GM18907 (cell line): ENCODE data around the gene EZH1.

Source experiments
- ATAC-seq: cut with Tn5 transposase; IDR thresholded peaks from one replicate; pipeline ENCODE4 v1.9.1; 2021; ENCODE audit warnings: mild to moderate bottlenecking, moderate library complexity; ENCODE audit not compliant: unreplicated experiment

EZH1 gene

DNA sequence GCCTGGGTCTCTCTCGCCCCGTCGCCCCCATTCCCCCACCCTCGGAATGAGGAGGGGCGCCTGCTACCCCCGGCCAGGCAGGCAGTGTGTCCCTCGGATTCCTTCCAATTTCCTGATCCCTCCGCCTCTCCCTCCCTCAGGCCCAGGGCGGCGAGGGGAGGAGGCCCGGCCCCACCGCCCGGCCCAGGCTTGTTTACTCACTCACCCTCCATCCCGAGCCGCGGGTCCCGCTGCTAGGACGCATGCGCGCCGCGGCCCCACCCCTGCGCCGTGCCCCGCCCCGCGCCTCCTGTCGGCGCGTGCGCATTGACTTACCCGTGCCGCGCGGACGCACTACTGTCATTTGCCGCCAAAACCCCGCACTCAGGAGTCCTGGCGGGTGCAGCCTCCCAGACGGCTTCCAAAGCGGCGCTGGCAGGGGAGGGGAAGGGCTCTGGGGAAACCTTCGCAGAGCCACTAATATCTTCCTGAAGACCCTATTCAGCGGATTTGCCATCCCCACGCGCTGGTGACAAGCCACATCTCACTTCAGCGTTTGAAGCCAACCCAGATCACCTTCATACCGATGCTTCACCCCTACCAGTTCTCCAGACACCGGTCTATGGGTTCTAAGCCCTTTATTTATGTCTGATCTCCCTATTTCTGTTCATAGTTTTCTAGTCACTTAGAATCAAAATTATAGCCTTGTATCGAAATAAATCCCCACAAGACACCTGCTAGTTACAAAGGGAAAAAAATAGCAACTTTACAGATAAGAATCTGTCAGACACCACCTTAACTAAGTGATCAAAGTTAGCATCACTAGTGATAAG, at the start of gene EZH1:
EZH1 (minus strand) TSS at position 235 of the 812 bp plus-strand sequence. CDS start 16,099 bp downstream, outside the sequence.
- ATAC-seq = peak; percentile 73

DNA sequence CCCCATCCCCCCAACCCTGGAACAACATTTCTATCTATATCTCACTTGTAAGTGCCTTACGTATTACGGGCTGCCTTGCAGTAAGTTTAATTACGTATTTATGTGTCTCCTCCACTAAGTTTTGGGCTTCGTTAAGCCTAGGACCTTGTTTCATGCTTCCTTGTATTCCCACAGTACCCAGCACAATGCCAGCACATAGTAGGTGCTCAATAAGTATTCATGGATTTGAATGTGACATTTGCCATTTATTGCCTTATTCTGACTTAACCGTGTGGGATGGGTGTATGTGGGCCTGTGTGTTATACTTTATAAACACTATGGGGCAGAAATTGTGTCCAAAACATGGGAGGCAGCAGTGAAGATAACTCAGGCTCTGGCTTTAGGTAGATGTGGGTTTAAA, 47.7 kb upstream of the EZH1 start:
- no peak for ATAC-seq

DNA sequence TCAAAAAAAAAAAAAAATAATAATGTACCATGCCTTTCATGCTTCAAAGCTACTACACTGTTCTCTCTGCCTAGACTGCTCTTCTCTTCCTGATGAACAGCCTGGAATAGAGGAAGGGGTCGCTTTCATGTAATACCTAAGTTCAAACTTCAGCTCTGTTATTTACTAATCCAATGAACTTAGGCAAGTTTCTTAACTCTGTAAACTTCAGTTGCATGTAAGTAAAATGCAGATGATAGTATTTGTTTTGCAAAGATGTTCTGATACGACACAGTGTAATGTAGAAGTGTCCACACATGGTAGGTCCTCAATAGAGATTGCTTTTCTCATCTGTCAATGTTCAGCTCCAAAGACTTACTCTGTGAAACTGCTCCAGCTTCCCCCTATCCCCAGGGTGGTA, 47.1 kb upstream of the EZH1 start:
- ATAC-seq = no peak

DNA sequence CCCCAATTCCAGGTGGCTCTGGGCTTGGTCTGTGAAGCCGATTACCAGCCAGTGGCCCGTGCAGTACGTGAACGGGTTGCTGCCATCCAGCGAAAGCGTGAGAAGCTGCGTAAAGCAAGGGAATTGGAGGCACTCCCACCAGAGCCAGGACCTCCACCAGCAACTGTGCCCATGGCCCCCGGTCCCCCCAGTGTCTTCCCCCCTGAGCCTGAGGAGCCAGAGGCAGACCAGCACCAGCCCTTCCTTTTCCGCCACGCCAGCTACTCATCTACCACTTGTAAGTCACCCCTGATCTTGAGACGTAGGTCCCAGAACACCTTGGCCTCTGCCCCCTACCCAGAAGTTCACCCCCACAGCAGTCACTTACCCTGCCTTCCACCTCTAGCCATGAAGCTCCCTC, 42.4 kb upstream of the EZH1 start:
- ATAC-seq = no peak

DNA sequence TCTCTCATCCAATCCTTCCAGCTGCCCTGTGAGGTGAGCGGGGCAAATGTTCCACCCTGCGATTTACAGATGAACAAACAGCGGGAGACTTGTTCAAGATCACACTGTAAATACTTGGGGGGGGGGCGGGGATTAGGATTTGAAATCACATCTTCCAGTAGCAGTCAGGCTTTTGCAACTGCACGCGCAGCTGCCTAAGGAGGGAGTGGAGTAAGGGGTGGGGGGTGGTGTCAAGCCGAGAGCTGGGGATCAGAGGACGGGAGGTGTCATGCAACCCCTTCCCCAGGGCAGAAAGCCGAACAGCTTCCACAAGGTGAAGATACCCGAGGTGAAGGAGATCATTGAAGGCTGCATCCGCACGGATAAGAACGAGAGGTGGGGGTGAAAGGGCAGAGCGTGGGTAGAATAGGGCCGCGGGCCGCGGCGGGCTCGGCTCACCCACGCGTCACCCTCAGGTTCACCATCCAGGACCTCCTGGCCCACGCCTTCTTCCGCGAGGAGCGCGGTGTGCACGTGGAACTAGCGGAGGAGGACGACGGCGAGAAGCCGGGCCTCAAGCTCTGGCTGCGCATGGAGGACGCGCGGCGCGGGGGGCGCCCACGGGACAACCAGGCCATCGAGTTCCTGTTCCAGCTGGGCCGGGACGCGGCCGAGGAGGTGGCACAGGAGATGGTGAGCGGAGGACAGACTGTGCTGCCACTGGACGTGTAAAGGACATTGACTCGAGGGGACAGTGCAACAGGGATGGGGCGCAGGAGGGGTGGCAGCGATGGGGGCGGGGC, 40.2 kb upstream of the EZH1 start:
- ATAC-seq = no peak

DNA sequence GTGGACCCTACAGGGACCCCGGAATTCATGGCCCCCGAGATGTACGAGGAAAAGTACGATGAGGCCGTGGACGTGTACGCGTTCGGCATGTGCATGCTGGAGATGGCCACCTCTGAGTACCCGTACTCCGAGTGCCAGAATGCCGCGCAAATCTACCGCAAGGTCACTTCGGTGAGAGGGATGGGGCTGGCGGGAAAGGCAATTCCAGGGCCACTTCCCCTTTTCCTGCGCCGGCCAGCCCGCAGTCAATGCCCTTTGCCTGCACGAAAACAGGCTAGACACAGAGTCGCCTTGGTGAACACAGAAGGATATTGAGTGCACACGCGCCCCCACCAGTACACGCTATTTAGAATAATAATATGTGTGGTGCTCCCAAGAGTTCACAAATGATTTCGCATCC, 39.6 kb upstream of the EZH1 start:
- no peak for ATAC-seq

DNA sequence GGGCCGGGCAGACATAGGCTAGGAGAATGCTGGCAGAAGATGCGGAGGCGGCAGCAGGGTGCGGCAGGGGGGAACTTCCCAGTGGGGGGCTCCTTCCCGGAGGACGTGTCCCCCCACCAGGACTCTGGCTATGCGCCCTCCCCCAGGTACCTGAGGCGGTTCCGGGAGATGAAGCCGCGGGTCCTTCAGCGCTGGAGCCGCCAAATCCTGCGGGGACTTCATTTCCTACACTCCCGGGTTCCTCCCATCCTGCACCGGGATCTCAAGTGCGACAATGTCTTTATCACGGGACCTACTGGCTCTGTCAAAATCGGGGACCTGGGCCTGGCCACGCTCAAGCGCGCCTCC, 38.9 kb upstream of the EZH1 start:
- ATAC-seq = no peak

DNA sequence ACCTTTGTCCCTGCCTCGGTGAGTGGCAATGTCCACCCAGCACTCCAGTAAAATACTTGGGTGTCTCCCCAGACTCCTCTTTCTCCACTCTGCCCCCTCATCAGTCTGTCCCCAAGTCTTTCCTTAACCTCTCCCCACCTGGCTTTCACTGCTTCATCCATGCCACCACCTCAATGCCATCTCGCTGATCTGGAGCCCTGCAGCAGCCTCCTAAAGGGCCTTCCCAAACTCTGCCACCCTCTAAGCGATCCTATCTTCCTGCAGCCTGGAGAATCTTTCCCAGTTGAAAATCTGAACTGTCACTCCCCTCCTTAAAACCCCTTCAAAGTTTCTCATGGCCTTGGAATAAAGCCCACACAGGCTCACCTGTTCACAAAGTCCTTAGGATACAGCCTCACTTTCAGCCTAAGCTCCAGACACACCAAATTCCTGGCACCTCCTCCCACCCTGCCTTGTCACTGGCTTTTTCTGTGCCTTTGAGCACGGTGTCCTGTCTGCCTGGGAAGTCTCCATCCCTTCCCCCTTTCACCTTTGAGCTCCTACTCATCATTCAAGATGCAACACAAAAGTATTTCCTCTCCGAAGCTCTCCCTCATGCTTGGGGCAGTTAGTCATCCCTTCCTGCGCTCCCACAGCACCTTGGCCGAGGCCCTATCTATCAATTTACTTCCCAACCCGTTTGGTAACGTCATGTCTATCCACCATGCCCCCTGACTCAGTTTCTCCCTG, 38.4 kb upstream of the EZH1 start:
- no peak for ATAC-seq

DNA sequence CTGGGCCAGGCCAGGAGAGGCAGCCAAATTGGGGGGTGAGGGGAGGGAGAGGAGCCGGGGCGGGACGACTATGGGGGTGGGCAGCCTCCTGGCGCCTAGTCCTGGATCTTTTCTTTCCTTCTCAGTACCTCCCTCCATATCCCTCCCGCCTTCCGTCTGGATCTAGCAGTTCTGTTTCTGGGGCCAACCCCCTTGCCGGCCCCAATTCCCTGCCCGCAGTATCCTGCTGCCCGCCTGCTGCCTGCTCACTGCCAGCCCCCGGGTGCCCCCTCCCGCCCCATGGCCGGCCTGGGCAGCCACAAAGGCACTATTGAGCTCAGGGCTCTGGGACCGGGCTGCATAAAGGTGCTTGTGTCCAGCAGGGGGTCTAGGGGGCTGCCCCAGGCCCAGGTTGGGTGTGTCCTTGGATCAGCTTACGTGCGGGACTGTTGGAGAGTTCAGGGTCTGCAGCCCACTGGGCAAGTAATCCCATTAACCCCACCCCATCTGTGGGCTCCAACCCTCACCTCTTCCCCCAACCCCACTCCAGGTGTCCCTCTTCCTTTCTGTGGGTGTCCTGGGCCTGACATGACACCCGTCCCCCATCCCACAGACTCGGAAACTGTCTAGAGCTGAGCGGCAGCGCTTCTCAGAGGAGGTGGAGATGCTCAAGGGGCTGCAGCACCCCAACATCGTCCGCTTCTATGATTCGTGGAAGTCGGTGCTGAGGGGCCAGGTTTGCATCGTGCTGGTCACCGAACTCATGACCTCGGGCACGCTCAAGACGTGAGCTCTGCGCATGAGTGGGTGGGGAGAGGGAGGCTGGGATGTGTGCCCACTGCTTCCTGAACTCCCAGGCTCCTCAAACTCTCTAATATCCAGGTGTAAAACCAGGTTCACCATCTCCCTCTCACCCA, 37.6 kb upstream of the EZH1 start:
- no peak for ATAC-seq

DNA sequence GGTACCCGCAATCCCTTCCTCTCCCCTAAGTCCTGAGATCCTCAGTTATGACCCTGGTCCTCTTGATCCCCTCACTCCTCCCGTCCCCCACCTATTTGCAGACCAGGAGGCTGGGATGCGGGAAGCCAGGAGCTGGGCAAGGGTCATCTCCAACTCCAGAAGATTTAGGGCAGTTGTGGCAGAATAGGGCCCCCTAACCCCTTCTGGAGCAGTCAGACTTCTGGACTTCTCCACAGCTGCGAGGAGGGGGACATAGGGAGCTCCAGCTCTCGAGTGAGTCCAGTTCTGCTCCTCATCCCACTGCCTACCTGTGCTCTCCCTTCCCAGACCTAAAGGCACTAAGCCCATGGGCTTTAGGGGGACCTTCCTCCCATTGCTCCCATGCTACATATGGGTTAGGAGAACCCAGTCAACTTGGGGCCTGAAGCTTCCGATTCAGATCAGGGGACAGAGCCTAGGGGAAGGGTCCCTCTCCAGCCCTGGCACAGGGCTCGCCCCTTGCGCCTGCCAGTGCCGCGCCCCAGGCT, 36.9 kb upstream of the EZH1 start:
- ATAC-seq = no peak

DNA sequence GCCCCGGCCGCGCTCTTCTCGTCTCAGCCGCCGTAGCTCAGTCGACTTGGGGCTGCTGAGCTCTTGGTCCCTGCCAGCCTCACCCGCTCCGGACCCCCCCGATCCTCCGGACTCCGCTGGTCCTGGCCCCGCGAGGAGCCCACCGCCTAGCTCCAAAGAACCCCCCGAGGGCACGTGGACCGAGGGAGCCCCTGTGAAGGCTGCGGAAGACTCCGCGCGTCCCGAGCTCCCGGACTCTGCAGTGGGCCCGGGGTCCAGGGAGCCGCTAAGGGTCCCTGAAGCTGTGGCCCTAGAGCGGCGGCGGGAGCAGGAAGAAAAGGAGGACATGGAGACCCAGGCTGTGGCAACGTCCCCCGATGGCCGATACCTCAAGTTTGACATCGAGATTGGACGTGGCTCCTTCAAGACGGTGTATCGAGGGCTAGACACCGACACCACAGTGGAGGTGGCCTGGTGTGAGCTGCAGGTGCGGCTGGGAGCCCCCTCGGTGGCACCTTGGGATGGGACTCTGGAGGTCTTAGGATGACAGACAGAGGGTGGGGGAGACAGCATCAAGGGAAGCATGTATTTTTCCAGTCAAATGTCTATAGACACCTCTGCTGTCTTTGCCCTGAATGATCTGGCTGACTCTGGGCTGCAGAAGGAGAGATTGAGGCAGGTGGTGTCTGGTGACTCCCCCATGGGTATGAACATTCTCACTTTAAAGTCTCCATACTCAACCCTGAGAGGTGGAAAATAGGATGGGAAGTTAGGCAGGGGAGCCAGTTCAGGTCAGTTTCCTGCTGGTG, 36.2 kb upstream of the EZH1 start:
- no peak for ATAC-seq

DNA sequence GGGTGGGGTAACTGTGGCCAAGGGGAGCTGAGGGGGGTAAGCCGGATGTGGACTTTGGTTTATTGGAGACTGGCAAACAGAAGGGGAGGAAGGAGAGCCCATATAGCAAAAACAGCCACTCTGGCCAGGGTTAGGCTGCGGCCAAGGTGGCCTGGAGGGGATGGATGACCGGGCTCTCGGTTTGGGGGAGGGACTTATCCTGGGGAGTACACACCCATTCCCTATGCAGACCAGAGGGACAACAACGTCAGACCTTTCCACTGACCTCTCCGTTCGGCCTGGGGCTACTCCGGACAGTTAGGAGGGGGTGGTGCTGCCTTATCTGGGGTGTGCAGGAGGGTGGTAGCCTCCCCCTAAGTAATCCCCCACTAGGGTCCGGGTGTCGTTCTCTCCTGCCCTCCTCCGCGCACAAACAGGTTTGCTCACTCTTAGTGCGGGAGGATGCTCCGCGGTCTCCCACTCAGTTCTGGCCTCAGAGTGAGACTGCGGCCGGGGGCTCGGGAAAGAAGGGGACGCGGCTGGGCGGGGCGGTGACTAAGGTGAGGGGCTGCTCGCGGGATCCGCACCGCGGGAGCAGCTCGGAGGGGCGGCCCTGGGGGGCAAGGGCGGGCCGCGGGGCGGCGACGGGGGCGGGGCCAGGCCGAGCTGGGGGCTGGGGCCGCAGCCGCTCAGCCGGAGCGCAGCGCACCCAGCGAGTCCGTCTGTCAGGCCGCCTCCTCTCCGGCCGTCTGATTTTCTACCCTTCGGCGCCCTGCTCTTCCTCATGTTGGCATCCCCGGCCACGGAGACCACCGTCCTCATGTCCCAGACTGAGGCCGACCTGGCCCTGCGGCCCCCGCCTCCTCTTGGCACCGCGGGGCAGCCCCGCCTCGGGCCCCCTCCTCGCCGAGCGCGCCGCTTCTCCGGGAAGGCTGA, 35.4 kb upstream of the EZH1 start, which contains the start of gene WNK4:
WNK4 (plus strand) TSS at position 675 of the 915 bp plus-strand sequence; CDS start at position 764, 89 bp downstream.
- ATAC-seq = no peak

DNA sequence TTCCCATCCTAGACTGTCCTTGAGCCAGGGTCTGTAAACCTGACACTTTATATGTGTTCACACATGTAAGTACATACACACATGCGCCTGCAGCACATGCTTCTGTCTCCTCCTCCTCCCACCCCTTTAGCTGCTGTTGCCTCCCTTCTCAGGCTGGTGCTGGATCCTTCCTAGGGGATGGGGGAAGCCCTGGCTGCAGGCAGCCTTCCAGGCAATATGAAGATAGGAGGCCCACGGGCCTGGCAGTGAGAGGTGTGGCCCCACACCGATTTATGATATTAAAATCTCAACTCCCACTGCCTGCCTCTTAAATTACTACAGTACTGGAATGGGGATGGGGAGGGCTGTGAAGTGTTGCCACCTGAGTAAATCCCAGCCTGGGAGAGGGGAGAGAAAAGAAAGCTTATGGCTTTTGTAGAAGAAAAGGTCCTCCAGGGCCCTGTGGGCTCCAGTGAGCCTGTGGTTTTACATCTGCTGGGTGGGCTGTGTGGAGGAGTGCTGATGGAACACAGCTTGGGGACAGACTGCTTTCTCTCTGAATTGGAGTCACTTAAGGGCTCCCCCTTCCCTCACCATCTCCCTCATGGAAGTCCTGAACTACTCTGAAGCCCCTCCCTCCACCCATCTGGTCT, 34.6 kb upstream of the EZH1 start:
- no peak for ATAC-seq

DNA sequence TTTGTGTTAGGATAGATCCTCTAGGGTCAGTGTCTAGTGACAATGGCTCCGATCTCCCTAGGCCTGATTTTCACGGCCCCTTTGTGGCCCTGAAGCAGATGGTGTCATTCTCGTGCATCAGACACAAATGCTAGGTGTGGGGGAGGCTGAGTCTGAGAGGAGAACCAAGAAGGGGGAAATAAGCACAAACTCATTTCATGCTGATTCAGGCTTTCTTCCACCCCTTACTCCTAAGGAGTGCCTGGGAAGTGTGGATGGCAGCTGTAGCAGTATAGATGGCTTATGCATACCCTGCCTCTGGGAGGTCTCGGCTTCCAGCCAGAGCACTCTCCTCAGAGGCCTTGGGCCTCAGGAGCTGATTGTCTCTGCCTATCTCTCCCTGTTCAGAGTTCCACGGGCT, 33.7 kb upstream of the EZH1 start:
- ATAC-seq = no peak

DNA sequence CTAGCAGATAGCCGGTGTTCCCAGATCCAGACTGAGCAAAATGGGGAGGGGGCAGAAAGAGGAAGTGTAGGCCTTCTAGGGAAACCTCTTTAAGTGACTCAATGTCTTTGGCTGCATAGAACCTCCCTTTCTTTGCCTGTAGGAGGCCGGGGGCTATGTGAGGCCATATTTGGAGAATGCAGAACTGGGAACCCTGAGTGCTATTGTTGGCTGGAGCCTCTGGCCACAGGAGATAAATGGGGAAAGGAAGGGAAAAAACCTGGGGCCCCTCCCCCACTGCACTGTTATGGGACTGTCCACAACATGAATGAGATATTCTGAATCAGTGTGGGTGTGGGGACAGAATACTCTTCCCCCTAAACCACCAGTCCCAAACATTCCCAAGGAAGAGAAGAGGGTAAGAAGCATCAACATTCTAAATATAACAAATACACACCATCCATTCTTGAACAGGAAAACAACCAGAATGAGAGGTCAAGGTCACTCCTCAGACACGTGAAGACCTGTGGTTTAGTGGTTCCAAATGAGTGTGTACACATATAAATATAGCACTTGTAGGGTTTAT, 30.8 kb upstream of the EZH1 start:
- ATAC-seq = no peak

DNA sequence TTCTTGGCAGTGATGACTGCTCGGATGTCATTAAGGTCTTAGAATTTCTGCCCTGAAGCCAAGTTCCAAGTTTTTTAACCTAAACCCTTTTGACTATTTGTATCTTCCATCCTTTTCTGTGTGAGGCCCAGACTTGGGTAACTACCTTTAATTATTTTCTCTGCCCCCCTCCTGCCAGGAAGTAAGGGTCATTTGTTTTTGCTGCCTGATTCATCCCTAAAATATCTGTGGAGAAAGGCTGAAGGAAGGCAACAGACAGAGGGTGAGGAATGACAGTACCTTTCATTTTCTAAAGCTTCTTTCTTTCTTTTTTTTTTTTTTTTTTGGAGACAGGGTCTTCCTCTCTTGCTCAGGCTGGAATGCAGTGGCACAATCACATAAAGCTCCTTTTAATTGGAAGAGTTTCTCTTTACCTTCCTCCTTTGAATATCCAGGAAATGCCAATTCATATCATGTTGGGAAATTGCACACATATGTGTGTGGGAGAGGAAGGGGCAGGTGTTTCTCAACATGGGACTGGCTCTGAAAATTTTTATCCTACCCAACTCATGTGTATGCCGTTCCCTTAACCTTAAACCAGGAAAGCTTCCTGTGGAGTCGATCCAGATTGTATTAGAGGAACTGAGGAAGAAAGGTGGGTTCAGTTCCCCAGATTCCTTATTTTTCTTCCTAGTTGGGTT, 29.4 kb upstream of the EZH1 start:
- ATAC-seq = no peak
